NCI-H748 (cell line): ENCODE results near the gene ZNF334.

Experiments used
- DNase-seq: peaks from one replicate; lab custom pipeline; 2025; ENCODE audit not compliant: unreplicated experiment; lab: John Stamatoyannopoulos, UW

ZNF334 gene

DNA sequence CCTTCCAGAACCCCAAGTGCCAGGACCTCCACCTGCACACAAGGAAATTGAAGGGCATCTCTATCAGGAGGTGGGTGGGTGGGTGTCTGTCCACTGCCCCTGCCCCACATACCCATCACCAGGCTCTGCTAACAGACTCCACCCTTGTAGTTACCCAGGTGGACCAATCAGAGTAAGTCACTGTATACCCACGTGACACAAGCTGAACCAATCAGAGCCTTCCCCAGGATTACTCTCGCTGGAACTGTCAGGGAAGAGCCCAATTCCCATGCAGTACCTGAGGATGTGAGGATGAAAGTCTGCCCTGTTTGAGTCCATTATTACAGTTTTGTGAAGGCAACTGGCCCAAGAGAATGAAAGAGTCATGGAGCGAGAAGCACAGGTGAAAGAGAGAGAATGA, 32.9 kb upstream of the ZNF334 start:
- DNase-seq, result no peak

GRCh38 chr20:46545827-46546138, 32.4 kb upstream of the ZNF334 start:
- DNase-seq, result no peak

GRCh38 chr20:46545077-46545826, 31.9 kb upstream of the ZNF334 start:
- DNase-seq, result no peak

DNA sequence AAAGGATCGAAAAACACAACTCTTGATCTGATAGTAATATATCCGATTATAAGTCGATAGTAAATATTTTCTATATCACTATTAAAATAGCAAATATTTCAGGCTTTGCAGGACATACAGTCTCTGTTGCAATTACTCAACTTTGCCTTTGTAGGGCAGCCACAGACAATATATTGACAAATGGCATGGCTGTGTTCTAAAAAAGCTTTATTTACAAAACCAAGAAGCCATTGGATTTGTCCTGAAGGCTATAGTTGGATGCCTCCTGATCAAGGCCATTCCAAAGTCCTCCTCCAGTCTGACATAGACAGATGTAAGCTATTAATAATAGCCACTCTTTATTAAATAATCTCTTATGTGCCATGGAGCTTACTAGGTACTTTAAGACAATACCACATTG, 31.2 kb upstream of the ZNF334 start:
- DNase-seq, result no peak

DNA sequence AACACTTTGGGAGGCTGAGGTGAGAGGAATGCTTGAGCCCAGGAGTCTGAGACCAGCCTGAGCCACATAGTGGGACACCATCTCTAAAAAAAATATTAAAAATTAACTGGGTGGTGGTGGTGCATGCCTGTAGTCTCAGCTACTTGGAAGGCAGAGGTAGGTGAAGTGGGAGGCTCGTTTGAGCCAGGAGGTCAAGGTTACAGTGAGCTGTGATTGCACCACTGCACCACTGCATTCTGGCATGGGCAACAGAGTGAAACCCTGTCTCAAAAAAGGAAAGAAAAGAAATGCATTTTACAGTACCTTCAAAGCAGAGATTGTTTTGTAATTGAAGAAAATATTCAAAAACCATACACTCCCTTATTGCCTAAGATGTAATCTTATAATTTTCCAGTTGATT, 30.6 kb upstream of the ZNF334 start:
- no peak for DNase-seq

- no peak for DNase-seq
Measured at GRCh38 chr20:46543033-46543432, 29.7 kb upstream of the ZNF334 start.

- no peak for DNase-seq
Measured at GRCh38 chr20:46541229-46541935, 28.0 kb upstream of the ZNF334 start.

DNA sequence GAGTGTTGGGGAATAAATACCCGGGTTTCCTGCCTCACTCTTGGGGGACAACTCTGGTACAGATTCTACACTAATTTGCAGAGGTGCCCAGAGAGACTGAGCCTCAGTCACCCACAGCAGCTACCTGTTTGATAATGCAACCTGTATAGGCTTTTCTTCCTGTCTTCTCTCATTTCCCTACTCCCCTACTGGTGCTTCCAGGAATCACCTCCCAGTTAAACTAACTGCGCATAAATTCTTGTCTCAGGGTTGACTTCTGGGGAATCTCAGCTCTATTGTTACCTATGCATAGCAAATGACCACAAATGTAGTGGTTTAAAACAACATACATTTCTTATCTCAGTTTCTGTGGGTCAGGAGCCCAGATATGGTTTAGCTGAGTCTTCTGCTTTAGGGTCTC, 25.8 kb upstream of the ZNF334 start:
- no peak for DNase-seq

GRCh38 chr20:46530640-46531039, 17.3 kb upstream of the ZNF334 start:
- DNase-seq, result no peak

DNA sequence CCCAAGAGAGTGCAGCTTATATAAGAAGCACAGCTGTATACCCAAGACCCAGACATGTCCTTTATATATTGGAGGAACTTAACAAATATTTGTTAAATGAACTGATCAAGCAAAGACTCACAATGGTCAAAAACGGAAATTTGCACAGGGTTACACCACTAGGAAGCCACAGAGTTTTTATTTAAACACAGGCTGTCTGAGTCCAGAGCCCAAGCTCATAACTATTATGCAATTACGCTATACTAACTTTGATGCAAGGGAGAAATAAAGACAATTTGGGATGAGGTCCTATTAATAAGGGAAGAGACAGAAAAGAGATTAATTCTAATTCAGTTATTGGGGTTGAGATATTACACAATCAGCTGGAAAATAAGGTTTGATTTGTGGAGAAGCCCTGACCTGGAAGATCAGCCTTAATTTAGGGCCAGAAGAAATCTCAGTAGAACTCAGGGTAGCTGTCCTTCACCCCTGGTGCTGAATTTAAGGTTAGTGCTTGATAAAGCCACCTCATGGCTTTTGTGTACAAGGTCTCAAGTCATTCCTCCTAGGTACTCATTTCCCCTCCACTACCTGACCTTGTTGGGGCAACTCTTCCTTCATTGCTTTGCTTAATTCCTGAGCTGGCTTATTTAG, 10.5 kb upstream of the ZNF334 start:
- no peak for DNase-seq

- DNase-seq, result no peak
Measured at GRCh38 chr20:46523108-46523507, 9.7 kb upstream of the ZNF334 start.

- DNase-seq, result peak; percentile 59
Measured at GRCh38 chr20:46520976-46521579, 7.7 kb upstream of the ZNF334 start.

DNA sequence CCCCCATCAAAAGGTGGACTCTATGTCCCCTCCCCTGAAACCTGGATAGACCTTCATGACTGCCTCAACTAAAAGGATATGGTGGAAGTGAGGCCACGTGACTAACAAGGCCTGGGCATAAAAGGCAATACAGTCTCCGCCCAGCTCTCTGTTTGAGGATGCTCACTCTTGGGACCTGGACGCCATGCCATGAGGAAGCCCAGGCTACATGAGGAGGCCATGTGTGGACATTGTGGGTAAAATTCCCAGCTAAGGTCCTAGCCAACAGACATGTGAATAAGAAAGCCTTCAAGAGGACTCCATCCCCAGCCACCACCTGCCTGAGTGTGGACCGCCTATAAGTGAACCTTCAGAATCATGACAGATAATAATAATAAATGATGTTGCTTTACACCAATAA, 7.2 kb upstream of the ZNF334 start:
- no peak for DNase-seq

DNA sequence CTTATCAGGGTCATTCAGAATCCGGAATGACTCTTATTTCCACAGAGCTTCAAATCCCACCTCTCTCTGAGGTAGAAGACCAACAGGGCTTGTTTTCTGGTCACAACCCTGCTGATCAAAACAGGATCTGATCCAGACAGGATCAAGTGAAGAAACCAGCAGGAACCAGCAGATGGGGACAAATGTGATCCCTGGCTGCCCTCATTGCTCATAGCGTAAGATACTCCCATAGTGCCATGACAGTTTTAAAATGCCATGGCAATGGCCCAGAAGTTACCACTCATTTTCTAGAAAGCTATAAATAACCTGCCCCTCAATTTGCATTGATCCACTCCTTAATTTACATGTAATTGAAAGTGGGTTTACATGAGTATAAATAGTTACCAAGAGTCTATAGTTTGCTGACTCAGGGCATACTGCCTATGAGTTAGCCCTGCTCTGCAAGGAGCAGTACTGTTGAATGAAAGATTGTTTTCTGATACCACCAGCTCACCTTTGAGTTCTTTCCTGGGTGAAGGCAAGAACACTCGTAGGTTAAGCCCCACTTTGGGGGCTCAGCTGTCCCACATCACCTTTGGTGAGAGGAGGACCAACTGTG, 6.2 kb upstream of the ZNF334 start:
- DNase-seq, result no peak

GRCh38 chr20:46509523-46509922, 3.8 kb downstream of the ZNF334 start:
- DNase-seq, result no peak

- DNase-seq, result no peak
Measured at GRCh38 chr20:46507760-46508407, 5.5 kb downstream of the ZNF334 start.

DNA sequence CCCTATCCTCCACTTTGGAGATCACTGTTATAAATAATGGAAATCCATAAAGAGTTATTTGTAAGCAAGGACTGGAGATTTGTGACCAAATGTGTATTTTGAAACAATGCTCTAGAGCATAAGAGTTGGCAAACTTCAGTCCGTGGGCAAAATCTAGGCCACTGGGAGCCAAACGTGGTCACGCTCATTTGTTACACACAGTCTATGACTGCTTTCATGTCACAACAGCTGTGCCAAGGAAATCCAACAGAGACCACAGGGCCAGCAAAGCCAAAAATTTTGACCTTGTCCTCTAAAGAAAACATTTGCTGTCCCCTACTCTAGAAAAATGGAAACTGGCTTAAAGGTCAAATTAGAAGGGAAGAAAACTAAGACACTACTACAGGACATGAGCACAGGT, 7.9 kb downstream of the ZNF334 start:
- DNase-seq, result no peak

- no peak for DNase-seq
Measured at GRCh38 chr20:46501961-46502360, 11.4 kb downstream of the ZNF334 start.

- no peak for DNase-seq
Measured at GRCh38 chr20:46501337-46501942, 11.9 kb downstream of the ZNF334 start.

DNA sequence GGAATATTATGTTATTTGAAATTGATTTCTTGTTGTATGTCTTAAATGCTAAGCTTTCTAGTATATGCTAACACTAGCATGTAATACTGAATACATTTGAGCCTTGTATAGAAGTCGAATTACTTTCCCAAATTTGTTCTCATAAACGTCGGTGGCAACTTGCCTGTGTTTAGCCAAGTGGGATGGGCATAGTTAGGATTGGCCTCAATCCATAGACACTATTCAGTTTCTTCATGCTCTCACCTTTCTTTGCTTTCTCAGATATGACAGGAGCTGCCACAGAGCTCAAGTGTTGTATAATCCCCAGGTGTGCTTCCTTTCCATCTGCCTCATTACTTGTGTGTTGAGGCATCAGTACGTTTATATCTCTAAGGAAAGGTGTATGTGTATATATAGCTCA, 19.3 kb downstream of the ZNF334 start:
- DNase-seq, result no peak

DNA sequence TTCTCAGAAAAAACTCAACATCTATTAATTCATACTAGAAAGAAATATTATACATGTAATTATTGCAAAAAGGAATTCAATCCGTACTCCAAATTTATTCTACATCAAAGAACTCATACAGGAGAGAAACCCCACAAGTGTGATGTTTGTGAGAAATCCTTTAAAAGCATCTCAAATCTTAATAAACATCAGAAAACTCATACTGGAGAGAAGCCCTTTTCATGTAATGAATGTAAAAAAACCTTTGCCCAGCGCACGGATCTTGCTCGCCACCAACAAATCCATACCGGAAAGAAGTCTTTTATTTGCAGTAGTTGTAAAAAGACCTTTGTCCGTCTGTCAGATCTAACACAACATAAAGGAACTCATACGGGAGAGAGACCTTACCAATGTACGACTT, 22.0 kb downstream of the ZNF334 start:
- DNase-seq, result no peak
